ENCODE data around the gene PIP4K2A. TPM values are rescaled to one million over a fixed set of nuclear protein-coding genes. Genes with fewer than 3 reads are reported as not detected.

PIP4K2A gene
- total RNA-seq, 1 donor from 2014 or later: 34.9 TPM

- Histone ChIP-seq H3K27ac (peak overlapping the region; percentile 23 to 66), H3K4me1 (peaks cover 0 to 23% of the 10 kb centered on the region in 2 donors), H3K4me3 (no peak overlapping the region), H3K36me3 (no peaks in the 10 kb centered on the region), H3K9me3 (no peaks in the 10 kb centered on the region), H3K27me3 (no peaks in the 10 kb centered on the region)
- no peak for DNase-seq (ENCODE audit: low spot score in 2 of 2)
- no peak for TF ChIP-seq CTCF (IDR thresholded peaks at IDR 0.05)
- intact Hi-C loops (cut with DNase I): loop anchor here (5.0 kb wide), 1 partner anchor 55 kb away; the partner anchor contains the start of gene PIP4K2A
Observed at GRCh38 chr10:22657024-22657423, 57.4 kb downstream of the PIP4K2A start.

GRCh38 chr10:22656036-22656435 is 58.3 kb downstream of the PIP4K2A start:
- Histone ChIP-seq H3K4me1 (peaks cover 0 to 23% of the 10 kb centered on the region in 2 donors), H3K27me3 (no peaks in the 10 kb centered on the region), H3K36me3 (no peaks in the 10 kb centered on the region), H3K9me3 (no peaks in the 10 kb centered on the region), H3K4me3 (no peak overlapping the region), H3K27ac (peak overlapping the region in 1 of 2 donors; percentile 66)
- TF ChIP-seq CTCF (IDR thresholded peaks at IDR 0.05): no peak
- DNase-seq (ENCODE audit: low spot score in 2 of 2): no peak
- intact Hi-C loops (cut with DNase I): loop anchor here (5.0 kb wide), 1 partner anchor 56 kb away; the partner anchor contains the start of gene PIP4K2A

GRCh38 chr10:22655312-22655981 is 58.9 kb downstream of the PIP4K2A start:
- H3K36me3 ChIP-seq: no peaks in the 10 kb centered on the region
- H3K4me3 ChIP-seq: no peak overlapping the region
- no peak for DNase-seq (ENCODE audit: low spot score in 2 of 2)
- no peaks in the 10 kb centered on the region for H3K9me3 ChIP-seq
- no peak for TF ChIP-seq CTCF (IDR thresholded peaks at IDR 0.05)
- H3K27ac ChIP-seq: peak overlapping the region in 1 of 2 donors; percentile 66
- H3K4me1 ChIP-seq: peaks cover 0 to 23% of the 10 kb centered on the region in 2 donors
- no peaks in the 10 kb centered on the region for H3K27me3 ChIP-seq
- intact Hi-C loops (cut with DNase I): loop anchor here (5.0 kb wide), 1 partner anchor 57 kb away; the partner anchor contains the start of gene PIP4K2A

- Histone ChIP-seq H3K9me3 (no peaks in the 10 kb centered on the region), H3K27me3 (no peaks in the 10 kb centered on the region), H3K27ac (no peak overlapping the region), H3K4me3 (no peak overlapping the region), H3K36me3 (no peaks in the 10 kb centered on the region), H3K4me1 (peaks cover 0 to 29% of the 10 kb centered on the region in 2 donors)
- no peak for TF ChIP-seq CTCF (IDR thresholded peaks at IDR 0.05)
- intact Hi-C loops (cut with DNase I): no loop called here
- no peak for DNase-seq (ENCODE audit: low spot score in 2 of 2)
Observed at GRCh38 chr10:22652988-22653481, 61.3 kb downstream of the PIP4K2A start.

GRCh38 chr10:22651276-22651980 is 63.0 kb downstream of the PIP4K2A start:
- H3K4me3 ChIP-seq: no peak overlapping the region

More at GRCh38 chr10:22651276-22651980, 63.0 kb downstream of the PIP4K2A start:
- intact Hi-C loops (cut with DNase I): no loop called here
- no peaks in the 10 kb centered on the region for H3K27me3 ChIP-seq
- TF ChIP-seq CTCF (IDR thresholded peaks at IDR 0.05): no peak
- peaks cover 4 to 33% of the 10 kb centered on the region in 2 donors for H3K4me1 ChIP-seq
- no peaks in the 10 kb centered on the region for H3K9me3 ChIP-seq
- DNase-seq (ENCODE audit: low spot score in 2 of 2): no peak
- no peak overlapping the region for H3K27ac ChIP-seq
- H3K36me3 ChIP-seq: no peaks in the 10 kb centered on the region
